ENCODE results near the gene DNASE1.

The DNASE1 gene

DNA sequence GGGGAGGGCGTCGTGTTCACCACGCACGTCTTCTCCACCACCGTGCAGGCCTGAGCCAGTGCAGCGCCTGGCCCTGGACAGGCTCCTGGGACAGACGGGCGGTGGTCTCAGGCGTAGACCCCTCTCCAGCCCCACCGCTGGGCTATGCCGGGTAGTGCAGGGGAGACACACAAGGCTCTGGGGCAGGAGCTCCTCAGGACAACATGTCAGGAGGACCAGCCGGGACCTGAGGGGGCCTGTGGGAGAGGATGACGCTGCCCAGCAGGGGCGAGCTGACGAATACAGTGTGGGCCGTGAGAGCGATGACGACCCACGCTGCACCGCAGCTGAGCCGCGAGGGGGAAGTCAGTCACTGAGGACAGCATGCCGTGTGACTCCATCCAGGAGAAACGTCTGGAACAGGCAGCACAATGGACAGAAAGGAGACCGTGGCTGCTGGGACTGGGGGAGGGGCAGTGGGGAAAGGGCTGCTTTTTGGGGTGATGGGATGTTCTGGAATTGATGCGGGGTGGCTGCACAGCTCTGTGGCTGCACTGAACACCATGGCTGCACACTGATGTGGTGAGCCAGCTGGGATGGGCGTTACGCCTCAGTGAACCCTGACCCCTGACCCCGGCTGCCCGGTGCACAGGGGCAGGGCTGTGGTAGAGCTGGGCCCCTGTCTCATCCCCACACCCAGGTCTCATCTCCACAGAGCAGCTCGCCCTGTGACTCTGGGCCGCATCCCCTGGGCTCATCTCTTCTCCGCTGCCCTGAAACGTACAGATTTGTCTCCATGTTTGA lies 20.2 kb downstream of the DNASE1 start:
- Histone ChIP-seq H3K4me1 (ENCODE audit: low read length) (no peaks in the 10 kb centered on the region), H2AFZ (ENCODE audit: low read depth, low read length) (no peak overlapping the region), H3K36me3 (replicated peaks; ENCODE audit: low read depth, low read length) (peaks cover 34% of the 10 kb centered on the region), H3K27ac (ENCODE audit: low read length) (no peak overlapping the region), H3K4me2 (ENCODE audit: low read length) (no peak overlapping the region), H3K9me3 (ENCODE audit: insufficient read depth, low read length) (no peaks in the 10 kb centered on the region), H4K20me1 (ENCODE audit: insufficient read depth, low read length) (no peaks in the 10 kb centered on the region), H3K27me3 (ENCODE audit: low read depth, low read length) (no peaks in the 10 kb centered on the region), H3K4me3 (ENCODE audit: low read length) (no peak overlapping the region), H3K9ac (ENCODE audit: low read length) (no peak overlapping the region), H3K79me2 (ENCODE audit: low read length) (no peaks in the 10 kb centered on the region)
- TF ChIP-seq CTCF (IDR thresholded peaks at IDR 0.05; ENCODE audit: low read depth, low read length), result no peak

DNA sequence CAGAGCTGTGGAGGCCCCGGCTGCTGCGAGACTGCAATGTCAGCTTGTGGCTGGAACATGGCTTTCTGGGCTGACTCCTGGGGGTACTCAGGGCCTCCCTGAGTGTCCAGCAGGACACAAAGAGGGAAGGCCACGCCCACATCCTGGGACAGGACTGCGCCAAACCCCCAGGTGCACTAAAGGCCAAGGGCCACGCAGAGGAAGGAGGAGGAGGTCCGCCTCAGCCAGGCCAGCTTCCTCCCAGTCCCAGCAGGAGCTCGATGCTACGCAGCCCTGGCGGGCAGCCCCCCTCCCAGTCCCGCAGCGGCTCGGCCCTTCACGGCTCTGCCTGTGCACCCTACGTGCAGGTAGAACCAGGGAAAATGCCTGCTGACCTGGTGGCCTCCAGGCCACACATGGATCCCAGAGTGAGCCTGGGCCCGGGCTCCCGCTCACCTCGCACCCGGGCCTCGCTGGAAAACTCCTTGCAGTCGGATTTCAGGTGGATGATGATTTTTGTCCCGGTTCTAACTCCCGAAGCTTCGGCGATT lies 21.2 kb downstream of the DNASE1 start:
- Histone ChIP-seq H3K4me2 (ENCODE audit: low read length) (no peak overlapping the region), H3K4me3 (ENCODE audit: low read length) (no peak overlapping the region), H3K9me3 (ENCODE audit: insufficient read depth, low read length) (no peaks in the 10 kb centered on the region), H2AFZ (ENCODE audit: low read depth, low read length) (no peak overlapping the region), H3K9ac (ENCODE audit: low read length) (no peak overlapping the region), H3K27me3 (ENCODE audit: low read depth, low read length) (no peaks in the 10 kb centered on the region), H3K79me2 (ENCODE audit: low read length) (no peaks in the 10 kb centered on the region), H4K20me1 (ENCODE audit: insufficient read depth, low read length) (no peaks in the 10 kb centered on the region), H3K4me1 (ENCODE audit: low read length) (no peaks in the 10 kb centered on the region), H3K27ac (ENCODE audit: low read length) (no peak overlapping the region), H3K36me3 (replicated peaks; ENCODE audit: low read depth, low read length) (peaks cover 38% of the 10 kb centered on the region)
- no peak for TF ChIP-seq EZH2phosphoT487 (IDR thresholded peaks at IDR 0.05; ENCODE audit: low read depth)
- no peak for TF ChIP-seq CTCF (IDR thresholded peaks at IDR 0.05; ENCODE audit: low read depth, low read length)

- H3K9me3 ChIP-seq (ENCODE audit: insufficient read depth, low read length), result no peaks in the 10 kb centered on the region
- TF ChIP-seq EZH2phosphoT487 (IDR thresholded peaks at IDR 0.05; ENCODE audit: low read depth), result no peak
- no peak for TF ChIP-seq CTCF (IDR thresholded peaks at IDR 0.05; ENCODE audit: low read depth, low read length)
- H3K9ac ChIP-seq (ENCODE audit: low read length), result no peak overlapping the region
- H3K36me3 ChIP-seq (replicated peaks; ENCODE audit: low read depth, low read length), result peaks cover 40% of the 10 kb centered on the region
- H3K27ac ChIP-seq (ENCODE audit: low read length), result no peak overlapping the region
- no peak overlapping the region for H2AFZ ChIP-seq (ENCODE audit: low read depth, low read length)
- no peaks in the 10 kb centered on the region for H3K27me3 ChIP-seq (ENCODE audit: low read depth, low read length)
- H3K4me3 ChIP-seq (ENCODE audit: low read length), result no peak overlapping the region
- H3K4me1 ChIP-seq (ENCODE audit: low read length), result no peaks in the 10 kb centered on the region
- H3K4me2 ChIP-seq (ENCODE audit: low read length), result no peak overlapping the region
- H4K20me1 ChIP-seq (ENCODE audit: insufficient read depth, low read length), result no peaks in the 10 kb centered on the region
- H3K79me2 ChIP-seq (ENCODE audit: low read length), result no peaks in the 10 kb centered on the region
These were observed 23.5 kb downstream of the DNASE1 start for GRCh38 chr16:3677994-3678393.

GRCh38 chr16:3681206-3681605 lies 26.7 kb downstream of the DNASE1 start:
- Histone ChIP-seq H3K27me3 (ENCODE audit: low read depth, low read length) (no peaks in the 10 kb centered on the region), H3K4me2 (ENCODE audit: low read length) (no peak overlapping the region), H3K9ac (ENCODE audit: low read length) (no peak overlapping the region), H4K20me1 (ENCODE audit: insufficient read depth, low read length) (no peaks in the 10 kb centered on the region), H2AFZ (ENCODE audit: low read depth, low read length) (no peak overlapping the region), H3K9me3 (ENCODE audit: insufficient read depth, low read length) (no peaks in the 10 kb centered on the region), H3K36me3 (replicated peaks; ENCODE audit: low read depth, low read length) (peaks cover 31% of the 10 kb centered on the region), H3K27ac (ENCODE audit: low read length) (no peak overlapping the region), H3K4me3 (ENCODE audit: low read length) (no peak overlapping the region), H3K79me2 (ENCODE audit: low read length) (no peaks in the 10 kb centered on the region), H3K4me1 (ENCODE audit: low read length) (no peaks in the 10 kb centered on the region)
- TF ChIP-seq EZH2phosphoT487 (IDR thresholded peaks at IDR 0.05; ENCODE audit: low read depth) (no peak), CTCF (IDR thresholded peaks at IDR 0.05; ENCODE audit: low read depth, low read length) (no peak)
